Large intestine (tissue), 3 donors: Measurements from ENCODE around the gene KNG1. TPM values are rescaled to one million over a fixed set of nuclear protein-coding genes. Genes with fewer than 3 reads are reported as not detected.
"Not testable (repeated sequence)": the region's sequence is repeated elsewhere in the genome, so short reads cannot be mapped to it uniquely, and the experiment has no call there.

Source experiments
- DNase-seq, 2 donors: peaks; one replicate each; pipeline versions ENCODE4 v3.0.0 to v3.0.0-alpha.2; 2013
- H3K27ac ChIP-seq: one replicate; pipeline ENCODE4 v1.5.1; 2013; ENCODE audit warnings: low read length
- H3K27me3 ChIP-seq: 2 replicates; pipeline ENCODE4 v1.6.1; 2013; ENCODE audit warnings: low read length; ENCODE audit not compliant: control insufficient read depth, insufficient read depth
- H3K36me3 ChIP-seq: 2 replicates; pipeline ENCODE4 v1.6.1; 2013; ENCODE audit warnings: low read length; ENCODE audit not compliant: control insufficient read depth, insufficient read depth
- H3K4me1 ChIP-seq: one replicate; pipeline ENCODE4 v1.6.1; 2013; ENCODE audit warnings: low read length; ENCODE audit not compliant: control insufficient read depth, insufficient read depth
- H3K4me3 ChIP-seq: one replicate; pipeline ENCODE4 v1.5.1; 2013; ENCODE audit warnings: low read length
- H3K9me3 ChIP-seq: one replicate; pipeline ENCODE4 v1.6.1; 2013; ENCODE audit warnings: mild to moderate bottlenecking, low read depth, low read length, moderate library complexity; ENCODE audit not compliant: control insufficient read depth
- WGBS: methylation state at CpG from one replicate; pipeline ENCODE4 v1.1.5; 2013; ENCODE audit warnings: low lambda C conversion rate; ENCODE audit not compliant: insufficient coverage; 5-methylcytosine and 5-hydroxymethylcytosine counted together
- polyA plus RNA-seq: library from polyadenylated mRNA; unstranded; fragments of 120-200 nt; gene quantifications from one replicate; pipeline ENCODE4 v1.2.1, GENCODE V29; 2013

Gene KNG1
- polyA plus RNA-seq, 1 donor: 5.1 TPM

- Histone ChIP-seq H3K9me3 (no peaks in the 10 kb centered on the region), H3K27ac (no peak overlapping the region), H3K36me3 (no peaks in the 10 kb centered on the region), H3K4me1 (no peaks in the 10 kb centered on the region), H3K27me3 (no peaks in the 10 kb centered on the region), H3K4me3 (no peak overlapping the region)
- no peak for DNase-seq
- WGBS: no CpG with 5 or more reads among the region's 6 CpGs
Measured at GRCh38 chr3:186705882-186706780, 11.0 kb upstream of the KNG1 start.

- no peak for DNase-seq
- Histone ChIP-seq H3K36me3 (no peaks in the 10 kb centered on the region), H3K27me3 (no peaks in the 10 kb centered on the region), H3K9me3 (no peaks in the 10 kb centered on the region), H3K4me3 (no peak overlapping the region), H3K27ac (no peak overlapping the region), H3K4me1 (no peaks in the 10 kb centered on the region)
- WGBS: 100% methylated on average over 1 of the region's 6 CpGs
Measured at GRCh38 chr3:186708983-186709679, 8.0 kb upstream of the KNG1 start.

- not testable (repeated sequence) for H3K9me3 ChIP-seq, H3K4me3 ChIP-seq, H3K36me3 ChIP-seq, H3K4me1 ChIP-seq, DNase-seq, H3K27me3 ChIP-seq, H3K27ac ChIP-seq
- no CpG with 5 or more reads among the region's 4 CpGs for WGBS
Measured at GRCh38 chr3:186710694-186711093, 6.5 kb upstream of the KNG1 start.

GRCh38 chr3:186713499-186713898 is 3.7 kb upstream of the KNG1 start:
- WGBS: 100% methylated on average over 1 of the region's 4 CpGs
- peaks cover 10% of the 10 kb centered on the region for H3K4me1 ChIP-seq
- H3K4me3 ChIP-seq: no peak overlapping the region
- no peaks in the 10 kb centered on the region for H3K9me3 ChIP-seq
- no peaks in the 10 kb centered on the region for H3K36me3 ChIP-seq
- DNase-seq: no peak
- no peak overlapping the region for H3K27ac ChIP-seq
- no peaks in the 10 kb centered on the region for H3K27me3 ChIP-seq

- no peaks in the 10 kb centered on the region for H3K36me3 ChIP-seq
- no CpG with 5 or more reads among the region's 7 CpGs for WGBS
- no peaks in the 10 kb centered on the region for H3K27me3 ChIP-seq
- peak in 1 of 2 donors; percentile 8 for DNase-seq
- H3K4me1 ChIP-seq: peaks cover 12% of the 10 kb centered on the region
- no peak overlapping the region for H3K27ac ChIP-seq
- no peak overlapping the region for H3K4me3 ChIP-seq
- H3K9me3 ChIP-seq: no peaks in the 10 kb centered on the region
Measured at GRCh38 chr3:186719945-186720739, 3.0 kb downstream of the KNG1 start.

GRCh38 chr3:186722457-186722856 is 5.3 kb downstream of the KNG1 start:
- Histone ChIP-seq H3K4me3 (no peak overlapping the region), H3K27me3 (no peaks in the 10 kb centered on the region), H3K36me3 (no peaks in the 10 kb centered on the region), H3K9me3 (no peaks in the 10 kb centered on the region), H3K4me1 (peaks cover 3% of the 10 kb centered on the region), H3K27ac (no peak overlapping the region)
- no CpG with 5 or more reads among the region's 7 CpGs for WGBS
- peak in 1 of 2 donors; percentile 42 for DNase-seq

- peaks cover 2% of the 10 kb centered on the region for H3K4me1 ChIP-seq
- 83% methylated on average over 1 of the region's 12 CpGs for WGBS
- no peak for DNase-seq
- no peaks in the 10 kb centered on the region for H3K27me3 ChIP-seq
- no peaks in the 10 kb centered on the region for H3K36me3 ChIP-seq
- H3K27ac ChIP-seq: no peak overlapping the region
- H3K9me3 ChIP-seq: no peaks in the 10 kb centered on the region
- H3K4me3 ChIP-seq: no peak overlapping the region
Measured at GRCh38 chr3:186724911-186725310, 7.8 kb downstream of the KNG1 start.

GRCh38 chr3:186732169-186732766 is 15.1 kb downstream of the KNG1 start:
- WGBS: no CpG with 5 or more reads among the region's 4 CpGs
- no peaks in the 10 kb centered on the region for H3K9me3 ChIP-seq
- no peaks in the 10 kb centered on the region for H3K27me3 ChIP-seq

GRCh38 chr3:186742618-186743380 is 25.6 kb downstream of the KNG1 start:
- peak in 1 of 2 donors; percentile 16 for DNase-seq
- peak overlapping the region; percentile 83 for H3K27ac ChIP-seq

More at GRCh38 chr3:186732169-186732766, 15.1 kb downstream of the KNG1 start:
- H3K4me1 ChIP-seq: no peaks in the 10 kb centered on the region
- H3K27ac ChIP-seq: no peak overlapping the region
- H3K4me3 ChIP-seq: no peak overlapping the region
- no peaks in the 10 kb centered on the region for H3K36me3 ChIP-seq
- no peak for DNase-seq

More at GRCh38 chr3:186742618-186743380, 25.6 kb downstream of the KNG1 start:
- no peaks in the 10 kb centered on the region for H3K27me3 ChIP-seq
- peaks cover 32% of the 10 kb centered on the region for H3K4me1 ChIP-seq
- WGBS: 72% methylated on average over 5 of the region's 7 CpGs
- no peak overlapping the region for H3K4me3 ChIP-seq
- no peaks in the 10 kb centered on the region for H3K36me3 ChIP-seq
- no peaks in the 10 kb centered on the region for H3K9me3 ChIP-seq
